ENCODE measurements around the gene FBN2. TPM values are rescaled to one million over a fixed set of nuclear protein-coding genes. Genes with fewer than 3 reads are reported as not detected.

The FBN2 gene
- total RNA-seq, 1 experiment from 2014 or later = 0.42 TPM

- H3K27me3 ChIP-seq (ENCODE audit: insufficient read depth, low read length) = no peaks in the 10 kb centered on the region
- DNase-seq (ENCODE audit: low read depth, low spot score) (no peak), ATAC-seq (no peak)
- ChIA-PET RAD21 (ENCODE audit: low non-redundant PET in 1 of 2, low total read pairs in 2 of 2, uncharacterized antibody in 2 of 2, unreplicated experiment in 2 of 2) (no interaction called here), POLR2A (no interaction called here), CTCF (no interaction called here)
- H3K27ac ChIP-seq (ENCODE audit: low read depth, low read length) = no peak overlapping the region
- H3K4me2 ChIP-seq (ENCODE audit: low read length) = no peak overlapping the region
- no peaks in the 10 kb centered on the region for H3K36me3 ChIP-seq (ENCODE audit: control insufficient read depth in 1 of 2, insufficient read depth in 2 of 2, low read length in 2 of 2)
- H2AFZ ChIP-seq (ENCODE audit: low read depth, low read length, poor library complexity, severe bottlenecking) = no peak overlapping the region
- TF ChIP-seq ZNF274 (IDR thresholded peaks at IDR 0.05; ENCODE audit: low read depth, low read length) = no peak
- TF ChIP-seq ELF1 (IDR thresholded peaks at IDR 0.05; ENCODE audit: borderline replicate concordance, low read depth) = no peak
- TF ChIP-seq EGR1 (IDR thresholded peaks at IDR 0.05; ENCODE audit: low read depth) = no peak
- no peak for TF ChIP-seq REST (IDR thresholded peaks at IDR 0.05; ENCODE audit: low read depth)
- no peak for TF ChIP-seq YY1 (IDR thresholded peaks at IDR 0.05; ENCODE audit: extremely low read depth, insufficient replicate concordance, low read depth, low read length)
- no peak for TF ChIP-seq ZBTB33 (IDR thresholded peaks at IDR 0.05; ENCODE audit: extremely low read depth, insufficient replicate concordance, low read length)
- TF ChIP-seq POLR2A (IDR thresholded peaks at IDR 0.05; ENCODE audit: borderline replicate concordance, extremely low read depth, insufficient read depth, insufficient read length) = no peak
- TF ChIP-seq SIN3A (IDR thresholded peaks at IDR 0.05; ENCODE audit: low read depth) = no peak
- TF ChIP-seq CBX3 (IDR thresholded peaks at IDR 0.05; ENCODE audit: low read depth) = no peak
- no peak for TF ChIP-seq RAD21 (IDR thresholded peaks at IDR 0.05; ENCODE audit: low read depth)
- TF ChIP-seq TCF7L2 (IDR thresholded peaks at IDR 0.05; ENCODE audit: borderline replicate concordance, extremely low read depth, insufficient read depth, insufficient read length) = no peak
- no peak for TF ChIP-seq SP1 (IDR thresholded peaks at IDR 0.05; ENCODE audit: low read depth)
- no peak for TF ChIP-seq MAX (IDR thresholded peaks at IDR 0.05)
- no peak for TF ChIP-seq JUND (IDR thresholded peaks at IDR 0.05)
- no peak for TF ChIP-seq EZH2phosphoT487 (IDR thresholded peaks at IDR 0.05; ENCODE audit: borderline replicate concordance)
- no peak overlapping the region for H3K9ac ChIP-seq (ENCODE audit: low read length)
- H3K4me3 ChIP-seq (replicated peaks in 1 of 2; ENCODE audit: low read depth in 1 of 2, low read length in 2 of 2) = no peak overlapping the region
- no peaks in the 10 kb centered on the region for H4K20me1 ChIP-seq (ENCODE audit: insufficient read depth)
- intact Hi-C loops (cut with micrococcal nuclease) = no loop called here
- no peaks in the 10 kb centered on the region for H3K9me2 ChIP-seq (ENCODE audit: insufficient read depth)
- no peaks in the 10 kb centered on the region for H3K9me3 ChIP-seq (ENCODE audit: control insufficient read depth in 1 of 2, insufficient read depth in 1 of 2, low read depth in 1 of 2, low read length in 2 of 2)
- no TSS peak for BruUV-seq (replicated peaks)
- H3K79me2 ChIP-seq (ENCODE audit: insufficient read depth, low read length) = no peaks in the 10 kb centered on the region
- H3K4me1 ChIP-seq (ENCODE audit: control insufficient read depth in 1 of 2, insufficient read depth in 2 of 2, low read length in 2 of 2) = no peaks in the 10 kb centered on the region
These were observed 206.8 kb downstream of the FBN2 start for GRCh38 chr5:128331261-128331660.
